ENCODE measurements around the gene IDUA. TPM values are rescaled to one million over a fixed set of nuclear protein-coding genes. Genes with fewer than 3 reads are reported as not detected.

The IDUA gene
- total RNA-seq, 1 donor from 2014 or later = 9.0 TPM

- Histone ChIP-seq H3K27ac (replicated peaks) (no peak overlapping the region), H3K27me3 (ENCODE audit: low read depth) (peaks cover 9% of the 10 kb centered on the region), H3K4me1 (peaks cover 16% of the 10 kb centered on the region), H3K9me3 (replicated peaks) (no peaks in the 10 kb centered on the region), H3K36me3 (peaks cover 9% of the 10 kb centered on the region), H3K4me3 (no peak overlapping the region)
- intact Hi-C loops (cut with micrococcal nuclease) = no loop called here
- TF ChIP-seq CTCF (IDR thresholded peaks at IDR 0.05; ENCODE audit: borderline replicate concordance) = no peak
- no peak for DNase-seq
Measured at GRCh38 chr4:991451-992296, 4.8 kb downstream of the IDUA start.

GRCh38 chr4:992297-993110, 5.7 kb downstream of the IDUA start:
- DNase-seq = no peak
- Histone ChIP-seq H3K9me3 (replicated peaks) (no peaks in the 10 kb centered on the region), H3K27me3 (ENCODE audit: low read depth) (peaks cover 17% of the 10 kb centered on the region), H3K27ac (replicated peaks) (no peak overlapping the region), H3K36me3 (peaks cover 9% of the 10 kb centered on the region), H3K4me3 (no peak overlapping the region), H3K4me1 (peaks cover 15% of the 10 kb centered on the region)
- TF ChIP-seq CTCF (IDR thresholded peaks at IDR 0.05; ENCODE audit: borderline replicate concordance) = no peak
- intact Hi-C loops (cut with micrococcal nuclease) = no loop called here

GRCh38 chr4:993111-994029, 6.5 kb downstream of the IDUA start, which contains the start of gene SLC26A1:
TSS of gene SLC26A1 (minus strand) at chr4:993404. CDS start at chr4:991703, 1,701 bp downstream.
- Histone ChIP-seq H3K36me3 (peaks cover 9% of the 10 kb centered on the region), H3K4me3 (no peak within 1 kb of the TSS), H3K27ac (replicated peaks) (no peak within 1 kb of the TSS), H3K4me1 (peaks cover 15% of the 10 kb centered on the region), H3K9me3 (replicated peaks) (no peaks in the 10 kb centered on the region), H3K27me3 (ENCODE audit: low read depth) (peaks cover 26% of the 10 kb centered on the region)
- no peak for TF ChIP-seq CTCF (IDR thresholded peaks at IDR 0.05; ENCODE audit: borderline replicate concordance)
- DNase-seq = no peak
- intact Hi-C loops (cut with micrococcal nuclease) = no loop called here

DNA sequence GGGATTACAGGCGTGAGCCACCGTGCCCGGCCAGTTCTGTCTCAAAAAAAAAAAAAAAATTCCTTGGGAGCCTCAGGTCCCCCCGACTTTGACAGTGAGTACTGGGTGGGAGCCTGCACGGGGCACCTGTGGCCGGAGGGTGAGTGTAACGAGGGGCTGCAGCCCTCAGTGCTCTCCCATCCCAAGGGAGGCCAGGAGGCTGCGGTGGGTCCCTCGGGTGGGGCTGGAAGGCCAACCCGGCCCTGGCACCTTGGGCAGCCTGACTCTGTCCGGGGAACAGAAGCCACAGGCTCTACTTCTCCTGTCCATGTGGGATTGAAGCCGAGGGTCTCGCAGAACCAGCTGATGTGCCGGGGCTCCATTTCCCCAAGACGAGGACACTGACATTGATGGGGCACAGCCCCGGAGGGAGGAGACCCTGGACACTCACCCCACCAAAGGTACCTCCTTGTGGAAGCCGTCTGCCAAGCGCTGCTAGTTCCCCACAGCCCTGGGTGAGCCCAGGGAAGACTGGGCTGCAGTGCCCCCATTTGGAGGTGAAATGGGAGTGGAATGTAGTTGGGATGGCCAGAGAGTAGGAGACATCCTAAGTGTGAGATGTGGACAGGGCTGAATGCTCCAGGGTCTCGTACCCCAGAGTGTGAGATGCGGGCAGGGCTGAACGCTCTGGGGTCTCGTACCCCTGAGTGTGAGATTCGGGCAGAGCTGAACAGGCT, 8.6 kb downstream of the IDUA start:
- intact Hi-C loops (cut with micrococcal nuclease) = no loop called here
- peaks cover 4% of the 10 kb centered on the region for H3K36me3 ChIP-seq
- H3K4me1 ChIP-seq = peaks cover 15% of the 10 kb centered on the region
- TF ChIP-seq CTCF (IDR thresholded peaks at IDR 0.05; ENCODE audit: borderline replicate concordance) = no peak
- no peak overlapping the region for H3K4me3 ChIP-seq
- DNase-seq = no peak
- no peaks in the 10 kb centered on the region for H3K9me3 ChIP-seq (replicated peaks)
- peaks cover 44% of the 10 kb centered on the region for H3K27me3 ChIP-seq (ENCODE audit: low read depth)
- H3K27ac ChIP-seq (replicated peaks) = no peak overlapping the region
